Measurements from ENCODE around the gene SLC9A3.

The SLC9A3 gene

DNA sequence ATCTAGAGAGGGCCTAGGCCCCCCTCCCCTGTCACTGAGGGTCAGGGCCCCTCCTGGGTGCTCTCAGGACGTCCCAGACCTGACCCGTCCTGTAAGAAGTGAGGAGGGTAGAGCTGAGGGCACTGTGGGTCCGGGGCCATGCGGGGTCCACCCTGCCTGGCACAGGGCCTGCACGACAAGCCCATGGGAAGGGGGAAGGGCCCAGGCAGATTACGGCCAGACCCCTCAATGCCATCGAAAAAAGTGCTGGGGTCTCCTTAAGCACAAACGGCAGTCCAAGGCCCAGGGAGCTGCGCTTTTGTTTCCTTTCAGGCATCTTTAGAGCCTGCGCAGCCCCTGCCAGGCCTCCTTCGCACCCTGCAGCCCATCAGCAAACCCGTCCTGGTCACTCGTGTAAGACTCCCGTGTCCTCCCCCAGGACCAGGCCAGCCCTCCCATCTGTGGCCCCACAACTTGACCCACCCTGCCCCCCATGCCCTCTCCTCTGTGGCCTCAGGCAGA, 85.7 kb downstream of the SLC9A3 start:
- no peak for DNase-seq

DNA sequence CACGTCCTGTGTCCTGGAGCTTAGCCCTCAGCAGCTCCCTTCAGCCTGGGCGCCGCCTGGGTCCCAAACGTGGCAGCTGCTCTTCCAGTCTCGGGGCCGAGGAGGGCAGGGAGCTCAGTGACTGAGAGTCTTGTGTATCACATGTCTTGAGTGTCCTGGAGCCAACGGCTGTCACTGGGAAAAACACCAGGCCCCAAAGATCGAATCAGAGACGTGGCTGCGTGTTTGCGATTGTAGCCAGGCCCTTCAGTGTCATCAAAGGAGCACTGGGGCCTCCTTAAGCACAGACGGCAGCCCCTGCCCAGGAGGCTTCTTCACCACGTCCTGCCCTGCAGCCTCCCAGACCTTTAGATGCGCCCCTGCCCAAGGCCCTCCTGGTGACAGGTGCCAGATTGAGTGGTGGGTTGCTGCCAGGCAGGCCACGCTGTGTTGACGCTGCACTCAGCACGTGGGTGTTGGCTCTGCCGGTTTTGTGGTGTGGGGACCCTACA, 86.9 kb downstream of the SLC9A3 start:
- no peak for DNase-seq

DNA sequence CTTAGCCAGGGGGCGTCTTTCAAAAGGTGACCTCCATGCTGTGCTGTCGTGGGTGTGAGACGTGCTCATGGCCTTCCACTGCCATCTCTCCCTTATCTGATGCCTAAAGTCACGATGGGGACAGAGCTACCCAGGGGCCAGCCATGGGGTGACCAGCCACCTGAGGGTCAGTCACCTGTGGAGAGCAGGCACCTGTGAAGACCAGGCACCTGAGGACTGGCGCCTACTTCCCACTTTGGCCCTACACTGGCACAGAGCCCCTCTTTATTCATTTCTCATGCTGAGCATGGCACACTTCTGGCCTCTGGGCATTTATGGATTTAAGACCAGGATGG, 87.6 kb downstream of the SLC9A3 start:
- DNase-seq = no peak

DNA sequence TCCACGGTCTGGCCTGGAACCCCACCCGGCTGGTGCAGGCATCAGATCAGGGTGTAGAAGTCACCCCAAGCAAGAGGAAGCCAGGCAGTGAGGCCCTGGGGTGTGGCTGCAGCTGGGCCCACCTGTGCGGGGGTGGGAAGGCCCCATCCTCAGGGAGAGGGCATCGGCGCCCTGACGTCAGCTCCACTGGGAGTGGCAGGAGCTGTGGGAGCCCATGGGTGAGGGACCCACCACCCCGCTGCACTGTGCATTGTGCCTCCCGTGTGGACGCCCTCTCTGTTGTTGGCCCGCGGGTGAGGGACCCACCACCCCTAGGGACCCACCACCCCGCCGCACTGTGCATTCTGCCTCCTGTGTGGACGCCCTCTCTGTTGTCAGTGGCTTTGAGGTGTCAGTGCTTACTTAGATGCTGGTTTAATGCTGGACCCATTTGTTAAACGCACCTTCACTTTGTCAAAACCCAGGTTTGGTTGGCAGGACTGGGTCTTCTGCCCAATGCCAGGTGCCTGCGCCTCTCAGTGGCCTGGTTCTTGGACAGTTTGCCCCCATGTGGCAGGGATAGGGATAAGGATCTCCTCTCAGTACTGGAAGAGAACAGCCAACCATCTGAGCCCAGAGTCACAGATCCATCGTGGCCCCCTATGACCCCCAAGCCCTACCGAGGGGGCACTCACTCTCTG, 88.1 kb downstream of the SLC9A3 start:
- DNase-seq = no peak

DNA sequence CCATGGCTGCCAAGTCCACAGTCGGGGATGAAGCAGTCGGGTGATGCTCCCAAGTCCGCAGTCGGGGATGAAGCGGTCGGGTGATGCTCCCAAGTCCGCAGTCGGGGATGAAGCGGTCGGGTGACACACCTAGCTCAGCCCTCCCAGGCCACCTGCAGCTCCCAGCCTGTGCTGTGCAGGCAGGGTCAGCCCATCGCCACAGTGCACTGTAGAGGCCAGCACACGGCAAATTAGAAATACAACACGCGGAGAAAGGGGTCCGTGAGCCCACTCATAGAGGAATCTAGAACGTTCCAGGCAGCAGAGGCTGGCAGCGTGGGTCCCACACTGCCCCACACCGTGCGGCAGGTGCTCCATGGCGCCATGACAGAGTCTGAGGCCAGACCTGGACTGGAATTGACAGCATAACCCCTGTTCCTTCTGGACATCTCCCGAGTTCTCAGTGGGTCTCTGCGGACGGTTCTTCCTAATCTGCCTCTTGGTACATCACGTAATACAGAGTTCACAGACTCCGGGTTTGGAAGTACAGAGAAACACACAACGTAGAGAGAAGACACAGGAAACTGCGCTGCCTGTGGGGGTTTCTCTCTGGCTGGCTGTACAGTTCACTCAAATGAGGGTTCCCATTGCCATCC, 89.0 kb downstream of the SLC9A3 start:
- no peak for DNase-seq

DNA sequence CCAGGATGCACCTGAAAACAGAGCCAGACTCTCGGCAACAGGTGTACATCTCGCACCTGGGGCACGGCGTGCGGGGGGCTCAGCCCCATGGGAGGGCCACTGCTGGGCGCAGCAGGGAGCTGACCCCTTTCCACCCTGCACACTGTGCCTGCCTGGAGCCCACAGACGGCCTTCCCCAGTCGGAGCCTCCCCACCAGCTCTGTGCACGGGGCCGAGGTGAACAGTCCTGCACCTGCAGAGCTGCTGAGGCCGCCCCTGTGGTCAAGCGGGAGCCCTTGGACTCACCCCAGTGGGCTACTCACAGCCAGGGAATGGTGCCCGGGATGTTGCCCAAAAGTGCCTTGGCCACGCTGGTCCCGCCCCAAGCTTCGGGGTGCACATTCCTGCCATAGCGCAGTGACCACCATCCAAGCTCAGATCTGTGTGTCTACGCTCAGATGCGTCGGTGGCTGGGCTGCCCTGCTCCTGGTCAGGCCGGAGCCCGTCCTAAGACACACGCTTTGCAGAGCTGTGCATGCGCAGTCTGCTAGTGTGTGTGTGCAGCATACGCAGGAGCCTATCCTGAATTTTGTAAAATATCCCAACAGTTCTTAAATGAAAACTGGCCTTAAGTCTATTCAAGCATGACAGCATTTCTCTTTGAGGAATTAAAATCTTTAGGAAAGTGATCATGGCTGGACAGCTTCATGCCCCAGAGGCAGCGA, 89.7 kb downstream of the SLC9A3 start:
- no peak for DNase-seq

DNA sequence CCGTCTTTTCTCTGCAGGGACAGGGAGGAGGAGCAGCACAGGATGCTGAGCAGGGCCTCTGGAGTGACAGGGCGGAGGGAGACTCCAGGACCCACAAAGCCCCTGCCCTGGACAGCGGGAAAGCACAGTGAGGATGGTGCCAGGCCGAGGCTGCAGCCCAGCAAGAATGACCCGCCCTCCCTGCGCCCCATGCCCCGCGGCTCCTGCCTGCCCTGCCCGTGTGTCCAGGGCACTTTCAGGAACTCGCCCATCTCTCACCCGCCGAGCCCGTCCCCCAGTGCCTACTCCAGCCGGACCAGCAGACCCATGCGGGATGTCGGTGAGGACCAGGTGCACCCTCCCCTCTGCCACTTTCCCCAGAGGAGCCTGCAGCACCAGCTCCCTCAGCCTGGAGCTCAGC, 90.4 kb downstream of the SLC9A3 start:
- no peak for DNase-seq

DNA sequence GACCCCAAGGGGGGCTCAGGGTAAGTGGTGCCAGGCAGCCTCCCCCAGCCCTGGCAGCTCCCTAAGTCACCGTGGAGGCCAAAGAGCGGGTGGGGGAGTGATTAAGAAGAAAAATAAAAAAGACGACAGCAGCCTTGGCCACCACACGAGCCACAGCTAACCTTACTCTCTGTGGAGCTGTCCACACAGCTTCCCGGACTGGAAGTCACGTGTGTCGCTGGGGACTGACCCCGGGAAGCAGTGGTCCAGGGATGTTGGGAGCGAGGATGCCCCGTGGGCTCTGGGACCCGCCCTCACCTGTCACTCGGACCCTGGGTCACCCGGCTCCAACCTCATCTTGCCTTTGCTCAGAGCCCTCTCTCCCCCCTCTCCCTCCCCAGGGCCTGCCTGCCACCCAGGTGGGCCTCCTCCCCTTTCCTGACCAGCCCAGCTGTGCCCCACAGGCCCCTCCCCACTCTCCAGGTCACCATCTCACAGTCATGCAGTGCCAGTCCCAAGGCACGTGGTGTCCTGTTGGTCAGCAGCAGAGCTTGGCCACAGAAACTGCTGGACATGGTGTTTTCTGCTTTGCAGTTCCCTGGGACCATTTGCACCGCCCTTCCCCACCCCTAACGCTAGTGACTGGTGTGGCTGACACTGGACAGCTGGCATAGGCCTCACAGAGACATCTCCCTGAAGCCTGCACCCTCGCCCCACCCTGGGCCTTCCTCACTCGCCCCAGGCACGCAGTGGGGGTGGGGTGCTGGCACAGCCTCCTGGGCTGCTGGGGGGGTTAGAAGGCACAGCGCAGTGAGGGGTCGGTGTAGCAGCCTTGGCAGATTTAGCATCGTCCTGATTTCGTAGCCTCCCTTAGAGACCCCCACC, 91.1 kb downstream of the SLC9A3 start:
- DNase-seq = no peak

DNA sequence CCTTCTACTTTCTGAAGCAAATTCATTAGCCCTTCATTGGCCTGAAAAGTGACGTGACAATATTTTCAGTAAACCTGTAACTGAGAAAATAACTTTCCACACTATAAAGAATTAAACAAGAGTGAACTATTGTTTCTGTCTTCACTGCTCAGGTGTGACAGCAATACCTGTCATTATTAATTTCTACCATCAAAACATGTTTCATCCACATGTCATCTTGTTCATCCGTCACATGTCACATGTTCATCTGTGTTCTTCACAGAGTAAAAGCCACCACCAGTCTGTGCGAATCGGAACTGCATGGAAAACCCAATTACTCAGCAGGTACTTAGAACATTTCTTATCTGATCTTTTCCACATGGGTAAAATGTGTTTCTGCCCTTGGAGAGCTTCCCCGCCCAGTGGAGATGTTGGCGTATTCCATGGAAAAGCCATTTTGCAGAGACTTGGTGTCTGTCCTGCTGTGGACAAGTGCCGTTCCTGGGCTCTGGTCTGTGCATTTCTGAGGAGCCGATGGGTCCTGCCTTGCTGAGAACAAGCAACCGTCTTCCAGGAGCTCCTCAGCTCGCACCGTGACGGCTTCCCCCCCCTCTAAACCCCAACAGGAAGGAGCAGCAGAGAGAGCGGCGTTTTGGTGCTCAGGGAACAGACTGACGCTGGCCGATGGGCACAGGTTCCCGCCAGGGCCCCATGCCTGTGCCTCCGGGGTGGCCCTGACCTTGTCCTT, 91.9 kb downstream of the SLC9A3 start:
- DNase-seq = no peak

DNA sequence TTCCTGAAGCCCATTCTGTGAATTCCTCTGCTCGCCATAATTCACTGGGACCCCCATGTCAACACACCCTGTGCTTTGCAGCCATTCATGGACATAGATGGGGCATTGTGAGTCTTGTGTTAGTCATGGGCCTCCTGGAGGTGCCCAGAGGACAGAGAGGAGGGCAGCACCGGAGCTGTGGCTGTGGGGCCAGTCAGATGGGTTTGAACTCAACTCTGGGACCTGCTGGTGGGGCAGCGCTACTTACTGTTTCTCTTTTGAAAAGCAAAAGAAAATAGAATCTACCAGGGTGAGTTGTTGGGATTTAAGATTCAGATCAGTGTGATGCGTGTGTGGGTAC, 92.6 kb downstream of the SLC9A3 start:
- no peak for DNase-seq

DNA sequence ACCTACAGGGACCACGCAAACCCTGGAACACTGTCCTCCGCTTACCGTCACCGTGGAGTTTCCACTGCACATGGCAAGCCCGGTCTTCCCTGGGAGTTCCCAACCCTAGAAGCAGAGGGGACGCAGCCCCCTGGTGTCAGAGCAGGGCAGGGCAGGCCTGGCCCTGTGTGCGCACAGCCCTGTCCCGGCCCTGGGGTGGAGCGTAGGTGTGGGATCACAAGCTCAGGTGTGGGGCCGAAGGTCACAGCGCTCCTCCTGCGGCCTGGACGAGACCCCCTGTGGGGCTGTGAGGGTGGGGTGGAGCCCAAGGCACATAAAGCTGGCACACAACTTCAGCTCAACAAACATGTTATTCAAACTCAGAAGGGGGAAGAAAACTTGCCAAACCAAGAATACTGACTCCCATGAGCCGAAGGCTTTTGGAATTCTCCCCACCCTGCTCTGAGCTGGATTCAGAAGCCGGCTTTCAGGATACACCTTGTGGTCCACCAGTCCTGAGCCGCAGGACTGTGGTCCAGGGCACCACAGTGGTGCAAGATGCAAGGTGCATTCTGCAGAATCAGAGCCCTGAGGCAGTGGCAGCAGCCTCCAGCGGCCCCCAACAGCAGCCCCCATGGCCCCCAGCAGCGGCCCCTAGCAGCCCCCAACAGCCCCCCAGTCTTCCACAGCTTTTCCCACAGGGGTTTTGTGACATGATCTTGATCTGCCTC, 93.1 kb downstream of the SLC9A3 start:
- no peak for DNase-seq

DNA sequence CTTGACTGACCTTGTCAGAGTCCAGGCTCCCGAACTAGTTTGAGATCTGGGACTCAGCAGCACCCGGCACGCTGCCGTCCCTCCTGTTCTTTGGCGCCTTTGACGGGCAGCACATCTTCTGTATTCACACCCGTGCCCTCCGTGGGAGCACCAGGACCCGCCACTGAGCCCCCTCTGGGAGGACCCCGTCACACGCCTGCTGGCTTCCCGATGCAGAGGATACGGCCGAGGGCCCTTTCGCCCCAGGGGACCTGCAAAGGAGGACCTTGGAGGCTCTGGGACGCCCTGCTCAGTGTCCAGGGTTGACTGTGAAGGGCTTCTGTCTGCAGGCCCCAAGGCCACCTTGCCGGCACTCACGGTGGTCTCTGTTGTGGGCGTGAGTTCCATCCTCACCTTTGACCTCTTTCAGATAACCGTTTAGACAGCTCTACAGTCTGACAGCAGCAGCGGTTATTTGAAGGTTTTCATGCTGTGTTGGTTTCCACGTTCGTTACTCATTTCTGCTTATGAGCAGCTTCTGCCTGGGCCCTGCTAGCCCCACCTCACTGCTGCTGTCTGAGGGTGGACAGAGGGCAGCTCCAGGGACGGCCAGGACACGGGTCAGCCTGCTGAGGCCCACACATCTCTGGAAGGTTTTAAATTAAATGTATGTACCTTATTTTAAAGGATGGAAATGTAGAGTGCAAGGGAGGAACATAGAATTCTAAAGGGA, 93.9 kb downstream of the SLC9A3 start:
- DNase-seq = no peak

DNA sequence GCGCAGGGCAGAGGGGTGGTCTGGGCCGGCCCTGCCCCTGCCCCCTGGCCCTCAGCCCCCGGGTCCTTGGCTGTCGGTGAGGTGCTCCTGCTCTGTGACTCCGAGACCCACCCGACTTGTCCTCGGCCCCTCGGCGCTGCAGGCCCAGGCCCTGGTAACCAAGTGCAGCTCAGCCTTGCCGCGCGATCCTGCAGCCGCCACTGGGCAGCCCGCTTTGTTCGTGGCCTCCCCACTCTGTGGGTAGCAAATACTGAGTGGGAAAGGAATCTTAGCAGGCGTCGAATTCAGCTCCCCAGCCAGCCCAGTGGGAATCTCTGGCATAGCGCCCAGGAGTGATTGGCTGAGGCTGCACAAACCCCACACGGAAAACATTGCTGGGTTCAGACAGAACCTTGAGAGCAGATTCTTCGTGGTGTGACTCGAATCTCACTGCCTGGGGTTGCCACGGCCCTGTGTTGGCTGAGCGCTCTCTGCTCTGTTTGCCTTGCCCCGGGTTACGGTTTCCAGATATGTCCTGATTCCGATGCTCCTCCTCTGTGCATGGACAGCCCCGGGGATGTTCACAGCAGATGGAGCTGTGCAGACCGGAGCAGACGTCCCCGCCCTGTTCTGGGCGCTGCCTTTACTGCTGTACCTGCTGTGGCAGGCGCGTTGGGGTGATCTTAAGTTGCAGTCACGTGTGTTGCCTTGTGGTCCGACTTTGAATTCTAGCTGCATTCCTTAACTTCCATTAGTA, 94.6 kb downstream of the SLC9A3 start:
- DNase-seq = no peak

DNA sequence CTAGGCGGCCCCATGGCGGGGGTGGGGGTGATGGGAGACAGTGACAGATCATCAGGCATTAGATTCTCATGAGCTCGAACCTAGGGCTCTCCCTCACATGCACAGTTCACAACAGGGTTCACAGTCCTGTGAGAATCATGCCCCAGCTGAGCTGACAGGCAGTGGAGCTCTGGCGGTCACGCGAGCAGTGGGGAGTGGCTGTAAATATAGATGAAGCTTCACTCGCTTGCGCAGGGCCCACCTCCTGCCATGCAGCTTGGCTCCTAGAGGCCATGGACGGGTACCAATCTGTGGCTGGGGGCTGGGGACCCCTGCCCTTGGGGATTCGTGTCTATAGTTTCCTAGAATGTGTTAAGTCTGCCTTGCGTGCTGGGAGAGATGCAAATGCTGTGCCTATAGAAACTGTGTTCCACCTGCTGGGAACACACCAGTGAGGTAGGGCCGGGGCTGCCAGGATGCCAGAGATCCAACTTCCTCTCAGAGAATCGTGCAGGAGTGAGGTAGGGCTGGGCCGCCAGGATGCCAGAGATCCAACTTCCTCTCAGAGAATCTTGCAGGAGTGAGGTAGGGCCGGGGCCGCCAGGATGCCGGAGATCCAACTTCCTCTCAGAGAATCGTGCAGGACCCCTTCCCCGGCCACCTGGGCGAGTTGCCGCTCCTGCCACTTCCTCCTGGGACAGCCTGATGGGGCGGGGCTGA, 95.3 kb downstream of the SLC9A3 start:
- DNase-seq = no peak

DNA sequence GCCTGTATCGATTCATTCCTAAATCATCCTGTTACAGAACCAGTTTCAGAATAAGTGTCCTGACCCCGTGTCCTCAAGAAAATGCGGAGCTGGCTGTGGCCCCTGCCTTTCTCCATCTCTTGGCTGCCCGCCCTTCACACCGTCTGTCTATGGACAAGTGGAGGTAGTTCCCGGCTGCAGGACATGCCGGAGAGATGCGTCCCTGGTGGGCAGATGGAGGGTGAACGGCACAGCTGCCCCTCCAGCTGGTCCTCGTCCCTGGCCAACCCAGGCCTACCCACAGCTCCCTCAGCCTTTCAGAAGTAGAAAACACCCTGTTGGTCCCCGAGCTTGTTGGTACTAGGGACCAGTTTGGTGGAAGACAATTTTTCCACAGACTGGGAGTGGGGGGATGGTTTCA, 96.0 kb downstream of the SLC9A3 start:
- no peak for DNase-seq

DNA sequence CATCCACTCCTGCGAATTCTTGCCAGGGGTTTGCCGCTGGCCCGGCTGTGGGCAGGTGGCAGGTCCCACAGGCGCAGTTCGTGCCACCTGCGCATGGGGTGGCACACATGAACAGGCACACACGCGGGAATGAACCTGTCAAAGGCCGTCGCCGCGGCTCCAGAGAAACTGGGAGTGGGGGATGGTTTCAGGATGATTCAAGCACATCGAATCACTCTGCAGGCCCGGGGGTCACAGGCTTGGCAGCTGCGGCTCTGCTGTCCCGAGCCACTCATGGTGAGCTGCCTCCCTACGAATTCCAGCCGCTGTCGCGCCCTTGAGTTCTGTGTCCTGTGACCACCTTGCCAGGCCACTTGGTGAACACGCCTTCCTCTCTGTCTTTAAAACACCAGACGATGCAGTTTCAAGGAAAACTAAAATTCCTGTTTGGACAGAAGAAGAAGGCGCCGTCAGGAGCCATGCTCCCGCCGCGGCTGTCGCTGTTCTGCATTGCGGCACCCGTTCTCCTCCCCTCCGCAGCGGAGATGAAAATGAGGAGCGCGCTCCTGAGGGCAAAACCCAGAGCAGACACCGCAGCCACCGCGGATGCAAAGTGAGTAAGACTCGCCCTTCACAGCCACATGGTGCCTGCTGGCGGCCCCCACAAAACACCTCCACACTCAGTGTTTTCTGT, 96.7 kb downstream of the SLC9A3 start:
- DNase-seq = no peak

DNA sequence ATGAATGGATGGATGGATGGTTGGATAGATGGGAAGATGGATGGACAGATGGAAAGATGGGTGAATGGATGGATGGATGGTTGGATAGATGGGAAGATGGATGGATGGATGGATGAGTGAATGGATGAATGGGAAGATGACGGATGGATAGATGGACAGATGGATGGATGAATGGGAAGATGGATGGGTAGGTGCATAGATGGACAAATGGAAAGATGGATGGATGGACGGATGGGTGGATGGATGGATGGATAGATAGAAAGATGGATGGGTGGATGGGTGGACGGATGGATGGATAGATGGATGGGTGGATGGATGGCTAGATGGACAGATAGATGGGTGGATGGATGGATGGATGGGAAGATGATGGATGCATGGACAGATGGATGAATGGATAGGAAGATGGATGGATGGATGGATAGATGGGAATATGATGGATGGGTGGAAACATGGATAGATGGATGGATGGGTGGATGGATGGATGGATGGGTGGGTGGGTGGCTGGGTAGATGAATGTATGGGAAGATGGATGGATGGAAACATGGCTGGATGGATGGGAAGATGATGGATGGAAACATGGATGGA, 97.8 kb downstream of the SLC9A3 start:
- no peak for DNase-seq

DNA sequence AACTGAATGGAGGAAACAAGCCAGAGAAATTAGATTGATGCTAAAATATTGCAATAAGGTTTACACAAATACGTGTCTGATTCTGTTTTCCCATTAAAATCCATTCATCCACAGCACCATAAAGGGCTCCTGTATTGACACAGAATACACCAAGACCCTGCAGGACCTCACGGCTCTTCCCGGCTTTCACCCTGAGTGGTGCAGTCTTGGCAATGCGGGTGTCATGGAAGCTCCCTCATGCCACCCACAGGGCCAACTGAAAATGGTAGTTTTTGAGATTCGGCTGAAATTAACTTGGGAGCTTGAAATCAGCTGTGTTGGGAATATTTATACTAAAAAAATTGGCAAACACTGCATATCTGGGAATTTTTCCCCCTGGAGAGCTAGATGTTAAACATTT, 98.5 kb downstream of the SLC9A3 start:
- no peak for DNase-seq

All from amniotic stem cell (primary cell).